ENCODE measurements around the gene RIPOR3. TPM values are rescaled to one million over a fixed set of nuclear protein-coding genes. Genes with fewer than 3 reads are reported as not detected.
"Not testable (repeated sequence)": the region's sequence is repeated elsewhere in the genome, so short reads cannot be mapped to it uniquely, and the experiment has no call there.

RIPOR3 gene
- total RNA-seq, 2 donors from 2014 or later = 2.3 to 6.9 TPM

DNA sequence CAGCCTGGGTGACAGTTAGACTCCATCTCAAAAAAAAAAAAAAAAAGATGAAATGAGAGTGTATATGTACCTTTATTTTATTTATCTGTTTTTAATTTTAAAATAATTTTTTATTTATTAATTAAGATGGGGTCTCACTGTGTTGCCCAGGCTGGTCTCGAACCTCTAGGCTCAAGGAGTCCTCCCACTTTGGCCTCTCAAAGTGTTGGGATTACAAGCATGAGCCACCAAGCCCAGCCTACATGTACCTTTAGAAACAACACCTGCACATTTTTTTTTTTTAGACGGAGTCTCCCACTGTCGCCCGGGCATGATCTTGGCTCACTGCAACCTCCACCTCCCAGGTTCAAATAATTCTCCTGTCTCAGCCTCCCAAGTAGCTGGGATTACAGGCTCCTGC, 28.0 kb upstream of the RIPOR3 start:
- H3K36me3 ChIP-seq (replicated peaks in 1 of 2; ENCODE audit: insufficient read depth in 1 of 2, low read depth in 2 of 2) = no peaks in the 10 kb centered on the region
- intact Hi-C loops (cut with DNase I) = no loop called here
- H3K9me3 ChIP-seq = no peaks in the 10 kb centered on the region
- no peaks in the 10 kb centered on the region for H3K27me3 ChIP-seq
- no peak overlapping the region for H3K27ac ChIP-seq
- no peaks in the 10 kb centered on the region for H3K4me1 ChIP-seq
- no peak overlapping the region for H3K4me3 ChIP-seq
- DNase-seq = no peak
- TF ChIP-seq, protein P1, sequence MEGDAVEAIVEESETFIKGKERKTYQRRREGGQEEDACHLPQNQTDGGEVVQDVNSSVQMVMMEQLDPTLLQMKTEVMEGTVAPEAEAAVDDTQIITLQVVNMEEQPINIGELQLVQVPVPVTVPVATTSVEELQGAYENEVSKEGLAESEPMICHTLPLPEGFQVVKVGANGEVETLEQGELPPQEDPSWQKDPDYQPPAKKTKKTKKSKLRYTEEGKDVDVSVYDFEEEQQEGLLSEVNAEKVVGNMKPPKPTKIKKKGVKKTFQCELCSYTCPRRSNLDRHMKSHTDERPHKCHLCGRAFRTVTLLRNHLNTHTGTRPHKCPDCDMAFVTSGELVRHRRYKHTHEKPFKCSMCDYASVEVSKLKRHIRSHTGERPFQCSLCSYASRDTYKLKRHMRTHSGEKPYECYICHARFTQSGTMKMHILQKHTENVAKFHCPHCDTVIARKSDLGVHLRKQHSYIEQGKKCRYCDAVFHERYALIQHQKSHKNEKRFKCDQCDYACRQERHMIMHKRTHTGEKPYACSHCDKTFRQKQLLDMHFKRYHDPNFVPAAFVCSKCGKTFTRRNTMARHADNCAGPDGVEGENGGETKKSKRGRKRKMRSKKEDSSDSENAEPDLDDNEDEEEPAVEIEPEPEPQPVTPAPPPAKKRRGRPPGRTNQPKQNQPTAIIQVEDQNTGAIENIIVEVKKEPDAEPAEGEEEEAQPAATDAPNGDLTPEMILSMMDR (IDR thresholded peaks at IDR 0.05) = no peak
- no peak for TF ChIP-seq POLR2A (IDR thresholded peaks at IDR 0.05)
- 84 to 94% methylated on average over 4 of the region's 4 CpGs for WGBS, 2 donors
- no peak for ATAC-seq

DNA sequence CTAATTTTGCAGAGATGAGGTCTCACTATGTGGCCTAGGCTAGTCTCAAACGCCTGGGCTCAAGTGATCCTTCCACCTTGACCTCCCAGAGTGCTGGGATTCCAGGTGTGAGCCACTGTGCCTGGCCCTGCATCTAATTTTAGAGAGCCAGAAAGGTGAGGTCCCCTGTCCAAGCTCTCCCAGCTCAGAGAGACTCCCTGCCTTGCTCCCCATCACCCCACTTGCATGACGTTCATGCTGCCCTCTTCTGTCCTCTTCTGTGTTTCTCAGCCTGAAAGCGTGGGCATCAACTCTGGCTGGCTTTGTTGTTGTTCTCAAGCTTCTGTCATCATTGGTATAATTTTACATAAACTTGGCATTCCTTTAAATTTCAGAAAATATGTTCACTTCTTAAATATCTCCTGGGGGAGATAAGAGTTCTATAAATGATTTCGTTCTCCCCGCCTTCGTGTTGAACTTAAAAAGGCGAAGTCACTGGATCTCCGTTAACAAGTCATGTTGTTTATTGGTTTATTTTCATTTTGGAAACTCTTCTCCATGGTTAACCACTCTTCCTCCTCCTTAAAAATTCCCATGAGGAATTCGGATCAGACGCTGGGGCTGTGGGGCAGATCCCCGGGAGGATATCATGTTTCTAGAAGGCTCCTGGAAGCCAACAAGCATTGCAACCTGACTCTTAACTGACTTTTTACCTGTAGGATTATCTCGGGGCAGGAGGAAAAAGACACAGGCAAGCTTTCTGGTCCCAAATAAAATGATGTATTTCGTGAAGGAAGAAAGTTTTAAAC, 26.8 kb upstream of the RIPOR3 start:
- intact Hi-C loops (cut with DNase I) = no loop called here
- H3K4me1 ChIP-seq = peaks cover 8% of the 10 kb centered on the region
- ATAC-seq (no peak), DNase-seq (no peak)
- H3K27ac ChIP-seq = no peak overlapping the region
- no peaks in the 10 kb centered on the region for H3K36me3 ChIP-seq (replicated peaks in 1 of 2; ENCODE audit: insufficient read depth in 1 of 2, low read depth in 2 of 2)
- TF ChIP-seq POLR2A (IDR thresholded peaks at IDR 0.05) = no peak
- TF ChIP-seq, protein P1 (IDR thresholded peaks at IDR 0.05) = no peak
- no peak overlapping the region for H3K4me3 ChIP-seq
- H3K9me3 ChIP-seq = no peaks in the 10 kb centered on the region
- no peaks in the 10 kb centered on the region for H3K27me3 ChIP-seq
- 64 to 69% methylated on average over 13 of the region's 13 CpGs for WGBS, 2 donors

GRCh38 chr20:50717312-50717711, 26.0 kb upstream of the RIPOR3 start:
- Histone ChIP-seq H3K4me1 (peaks cover 8% of the 10 kb centered on the region), H3K27me3 (no peaks in the 10 kb centered on the region), H3K4me3 (no peak overlapping the region), H3K27ac (no peak overlapping the region), H3K9me3 (no peaks in the 10 kb centered on the region), H3K36me3 (replicated peaks in 1 of 2; ENCODE audit: insufficient read depth in 1 of 2, low read depth in 2 of 2) (no peaks in the 10 kb centered on the region)
- no peak for DNase-seq
- TF ChIP-seq, protein P1 (IDR thresholded peaks at IDR 0.05) = no peak
- TF ChIP-seq POLR2A (IDR thresholded peaks at IDR 0.05) = no peak
- WGBS, 2 donors = 86 to 88% methylated on average over 2 of the region's 2 CpGs
- no peak for ATAC-seq
- intact Hi-C loops (cut with DNase I) = no loop called here

DNA sequence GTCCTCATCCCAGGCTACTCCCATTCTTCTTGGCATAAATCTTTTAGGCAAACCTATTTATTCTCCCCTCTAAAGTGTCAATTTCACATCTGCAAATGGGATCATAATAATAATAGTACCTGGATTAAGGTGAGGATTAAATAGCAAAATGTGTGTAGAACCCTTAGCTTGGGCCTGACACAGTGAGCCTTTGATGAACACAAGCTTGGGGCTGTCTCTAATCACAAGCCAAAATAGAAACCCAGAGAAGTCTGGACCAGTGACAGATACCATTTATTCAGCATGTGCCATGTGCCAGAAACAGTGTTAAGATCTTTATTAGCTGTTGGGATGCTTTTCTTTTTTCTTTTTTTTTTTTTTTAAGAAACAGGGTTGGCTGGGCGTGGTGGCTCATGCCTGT, 25.2 kb upstream of the RIPOR3 start:
- ATAC-seq (no peak), DNase-seq (no peak)
- Histone ChIP-seq H3K27ac (no peak overlapping the region), H3K4me1 (peaks cover 8% of the 10 kb centered on the region), H3K27me3 (no peaks in the 10 kb centered on the region), H3K4me3 (no peak overlapping the region), H3K36me3 (replicated peaks in 1 of 2; ENCODE audit: insufficient read depth in 1 of 2, low read depth in 2 of 2) (no peaks in the 10 kb centered on the region), H3K9me3 (no peaks in the 10 kb centered on the region)
- WGBS, 2 donors = 88 to 92% methylated on average over 1 of the region's 1 CpG
- TF ChIP-seq POLR2A (IDR thresholded peaks at IDR 0.05) = no peak
- TF ChIP-seq, protein P1 (IDR thresholded peaks at IDR 0.05) = no peak
- intact Hi-C loops (cut with DNase I) = no loop called here

GRCh38 chr20:50715694-50716093, 24.4 kb upstream of the RIPOR3 start:
- no peak overlapping the region for H3K27ac ChIP-seq
- 66 to 84% methylated on average over 2 to 3 of the region's 3 CpGs for WGBS, 2 donors
- peaks cover 14% of the 10 kb centered on the region for H3K4me1 ChIP-seq
- no peaks in the 10 kb centered on the region for H3K27me3 ChIP-seq
- H3K4me3 ChIP-seq = no peak overlapping the region
- no peaks in the 10 kb centered on the region for H3K9me3 ChIP-seq
- H3K36me3 ChIP-seq (replicated peaks in 1 of 2; ENCODE audit: insufficient read depth in 1 of 2, low read depth in 2 of 2) = no peaks in the 10 kb centered on the region
- TF ChIP-seq, protein P1 (IDR thresholded peaks at IDR 0.05) = no peak
- no peak for TF ChIP-seq POLR2A (IDR thresholded peaks at IDR 0.05)
- intact Hi-C loops (cut with DNase I) = no loop called here
- DNase-seq (no peak), ATAC-seq (no peak)

DNA sequence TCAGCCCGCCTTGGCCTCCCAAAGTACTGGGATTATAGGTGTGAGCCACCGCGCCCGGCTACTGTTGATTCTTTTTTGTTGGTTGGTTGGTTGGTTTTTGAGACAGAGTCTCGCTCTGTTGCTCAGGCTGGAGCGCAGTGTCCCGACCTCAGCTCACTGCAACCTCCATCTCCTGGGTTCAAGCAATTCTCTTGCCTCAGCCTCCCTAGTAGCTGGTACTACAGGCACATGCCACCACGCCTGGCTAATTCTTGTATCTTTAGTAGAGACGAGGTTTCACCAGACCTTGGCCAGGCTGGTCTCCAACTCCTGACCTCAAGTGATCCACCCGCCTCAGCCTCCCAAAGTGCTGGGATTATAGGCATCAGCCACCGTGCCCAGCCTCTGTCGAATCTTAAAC, 23.1 kb upstream of the RIPOR3 start:
- not testable (repeated sequence) for H3K27ac ChIP-seq; H3K4me3 ChIP-seq; ATAC-seq; H3K9me3 ChIP-seq; DNase-seq; H3K36me3 ChIP-seq (replicated peaks in 1 of 2; ENCODE audit: insufficient read depth in 1 of 2, low read depth in 2 of 2); H3K27me3 ChIP-seq
- WGBS, 2 donors = 91 to 92% methylated on average over 12 of the region's 12 CpGs
- intact Hi-C loops (cut with DNase I) = loop anchor here (5.0 kb wide), 1 partner anchor 47 kb away; no protein-coding TSS in a partner anchor
- H3K4me1 ChIP-seq = peaks cover 19% of the 10 kb centered on the region
